HEK293T (cell line): ENCODE results near the gene TMIE.

Source experiments
- ARNT ChIP-seq: fragments of 450-650 bp; IDR thresholded peaks from 2 replicates; pipeline ENCODE4 v1.6.1; 2017; ENCODE audit warnings: mild to moderate bottlenecking
- BHLHE40 ChIP-seq: fragments of 450-650 bp; IDR thresholded peaks from 2 replicates; pipeline ENCODE4 v1.6.1; 2016; ENCODE audit warnings: mild to moderate bottlenecking, moderate library complexity, borderline replicate concordance
- ELF4 ChIP-seq: fragments of 450-650 bp; IDR thresholded peaks from 2 replicates; pipeline ENCODE4 v1.6.1; 2017; ENCODE audit warnings: antibody characterized with exemption
- FOXA1 ChIP-seq: fragments of 450-650 bp; IDR thresholded peaks from 2 replicates; pipeline ENCODE4 v1.6.1; 2016; ENCODE audit warnings: mild to moderate bottlenecking
- FOXK2 ChIP-seq: fragments of 450-650 bp; IDR thresholded peaks from 2 replicates; pipeline ENCODE4 v1.6.1; 2016; ENCODE audit warnings: mild to moderate bottlenecking
- FOXM1 ChIP-seq: fragments of 450-650 bp; IDR thresholded peaks from 2 replicates; pipeline ENCODE4 v1.6.1; 2017; ENCODE audit warnings: mild to moderate bottlenecking, borderline replicate concordance
- HDGF ChIP-seq: fragments of 450-650 bp; IDR thresholded peaks from 2 replicates; pipeline ENCODE4 v1.6.1; 2017; ENCODE audit warnings: antibody characterized with exemption, borderline replicate concordance
- LEF1 ChIP-seq: fragments of 450-650 bp; IDR thresholded peaks from 2 replicates; pipeline ENCODE4 v1.6.1; 2017; ENCODE audit warnings: mild to moderate bottlenecking, borderline replicate concordance
- NFRKB ChIP-seq: fragments of 450-650 bp; IDR thresholded peaks from 2 replicates; pipeline ENCODE4 v1.6.1; 2016; ENCODE audit warnings: mild to moderate bottlenecking, moderate library complexity
- PKNOX1 ChIP-seq: fragments of 450-650 bp; IDR thresholded peaks from 2 replicates; pipeline ENCODE4 v1.6.1; 2016
- SP1 ChIP-seq: fragments of 450-650 bp; IDR thresholded peaks from 2 replicates; pipeline ENCODE4 v1.6.1; 2017
- SUZ12 ChIP-seq: fragments of 450-650 bp; IDR thresholded peaks from 2 replicates; pipeline ENCODE4 v1.6.1; 2016; ENCODE audit warnings: mild to moderate bottlenecking
- TARDBP ChIP-seq: fragments of 450-650 bp; IDR thresholded peaks from 2 replicates; pipeline ENCODE4 v1.6.1; 2016

- TF ChIP-seq FOXM1 (no peak), NFRKB (no peak), BHLHE40 (no peak), FOXA1 (no peak), SUZ12 (no peak), LEF1 (no peak), HDGF (no peak), ELF4 (no peak), ARNT (no peak), SP1 (no peak), FOXK2 (no peak), PKNOX1 (no peak), TARDBP (no peak)
These were observed 35.0 kb downstream of the TMIE start for GRCh38 chr3:46736006-46736872.
